Keratinocyte (primary cell): ENCODE measurements around the gene HMGCLL1.

Experiments
- CTCF ChIP-seq, 3 experiments: IDR thresholded peaks in 1 of 3; conservative IDR thresholded peaks in 1 of 3; optimal IDR thresholded peaks in 1 of 3; 2 replicates in 2 of 3; 3 replicates in 1 of 3; pipeline versions ENCODE3 to v1.5.1; 2011; ENCODE audit warnings: low read length in 3 of 3, mild to moderate bottlenecking in 3 of 3, moderate library complexity in 2 of 3, control low read depth in 1 of 3, inconsistent platforms in 1 of 3; ENCODE audit not compliant: insufficient read depth in 2 of 3; ENCODE audit errors: extremely low read depth in 1 of 3
- EZH2 ChIP-seq: IDR thresholded peaks from one replicate; pipeline ENCODE4 v1.6.1; 2012; ENCODE audit warnings: inconsistent platforms, mild to moderate bottlenecking, low read length, moderate library complexity

GRCh38 chr6:55516736-55517135, 62.3 kb downstream of the HMGCLL1 start:
- no peak for TF ChIP-seq CTCF (optimal IDR thresholded peaks at IDR 0.05 in 1 of 3, IDR thresholded peaks at IDR 0.05 in 1 of 3, conservative IDR thresholded peaks at IDR 0.05 in 1 of 3; ENCODE audit: extremely low read depth in 1 of 3, insufficient read depth in 2 of 3, low read length in 3 of 3)
- TF ChIP-seq EZH2 = no peak
